IPS-20b (cell line): ENCODE measurements around the gene PLB1.

Source experiments
- H3K27ac ChIP-seq: one replicate; pipeline ENCODE4 v1.5.1; 2013; ENCODE audit warnings: low read length
- H3K27me3 ChIP-seq: 2 replicates; pipeline ENCODE4 v1.6.1; 2013; ENCODE audit warnings: mild to moderate bottlenecking, low read length, inconsistent platforms; ENCODE audit not compliant: insufficient read depth
- H3K36me3 ChIP-seq: 2 replicates; pipeline ENCODE4 v1.6.1; 2013; ENCODE audit warnings: low read depth, mild to moderate bottlenecking, inconsistent platforms, low read length, moderate library complexity; ENCODE audit not compliant: insufficient read depth
- H3K4me1 ChIP-seq: 2 replicates; pipeline ENCODE4 v1.6.1; 2013; ENCODE audit warnings: mild to moderate bottlenecking, control low read depth, inconsistent platforms, low read length, moderate library complexity; ENCODE audit not compliant: insufficient read depth
- H3K4me3 ChIP-seq: 2 replicates; pipeline ENCODE4 v1.5.1; 2013; ENCODE audit warnings: mild to moderate bottlenecking, low read length, inconsistent platforms
- H3K9ac ChIP-seq: 2 replicates; pipeline ENCODE4 v1.6.1; 2013; ENCODE audit warnings: low read depth, mild to moderate bottlenecking, inconsistent platforms, low read length, moderate library complexity
- H3K9me3 ChIP-seq: 2 replicates; pipeline ENCODE4 v1.6.1; 2013; ENCODE audit warnings: mild to moderate bottlenecking, low read depth, low read length, inconsistent platforms; ENCODE audit not compliant: insufficient read depth

Gene PLB1

GRCh38 chr2:28631514-28632206 lies 135.8 kb downstream of the PLB1 start:
- H3K4me1 ChIP-seq = no peaks in the 10 kb centered on the region
- no peaks in the 10 kb centered on the region for H3K9me3 ChIP-seq
- H3K9ac ChIP-seq = no peak overlapping the region
- H3K27ac ChIP-seq = no peak overlapping the region
- H3K27me3 ChIP-seq = no peaks in the 10 kb centered on the region
- no peaks in the 10 kb centered on the region for H3K36me3 ChIP-seq
- no peak overlapping the region for H3K4me3 ChIP-seq

- Histone ChIP-seq H3K9ac (no peak overlapping the region), H3K27ac (no peak overlapping the region), H3K4me1 (no peaks in the 10 kb centered on the region), H3K27me3 (no peaks in the 10 kb centered on the region), H3K9me3 (no peaks in the 10 kb centered on the region), H3K36me3 (no peaks in the 10 kb centered on the region), H3K4me3 (no peak overlapping the region)
These were observed 136.9 kb downstream of the PLB1 start for GRCh38 chr2:28632791-28633190.

GRCh38 chr2:28633204-28633603 lies 137.3 kb downstream of the PLB1 start:
- no peaks in the 10 kb centered on the region for H3K36me3 ChIP-seq
- H3K4me3 ChIP-seq = no peak overlapping the region
- H3K9ac ChIP-seq = no peak overlapping the region
- H3K4me1 ChIP-seq = no peaks in the 10 kb centered on the region
- no peak overlapping the region for H3K27ac ChIP-seq
- no peaks in the 10 kb centered on the region for H3K27me3 ChIP-seq
- no peaks in the 10 kb centered on the region for H3K9me3 ChIP-seq

- Histone ChIP-seq H3K27me3 (no peaks in the 10 kb centered on the region), H3K4me3 (no peak overlapping the region), H3K4me1 (no peaks in the 10 kb centered on the region), H3K9ac (no peak overlapping the region), H3K27ac (no peak overlapping the region), H3K36me3 (no peaks in the 10 kb centered on the region), H3K9me3 (no peaks in the 10 kb centered on the region)
These were observed 137.9 kb downstream of the PLB1 start for GRCh38 chr2:28633746-28634145.

- Histone ChIP-seq H3K36me3 (no peaks in the 10 kb centered on the region), H3K9ac (no peak overlapping the region), H3K27me3 (no peaks in the 10 kb centered on the region), H3K4me3 (no peak overlapping the region), H3K4me1 (no peaks in the 10 kb centered on the region), H3K27ac (no peak overlapping the region), H3K9me3 (no peaks in the 10 kb centered on the region)
These were observed 139.3 kb downstream of the PLB1 start for GRCh38 chr2:28635191-28635611.

GRCh38 chr2:28636491-28636890 lies 140.6 kb downstream of the PLB1 start:
- Histone ChIP-seq H3K27me3 (no peaks in the 10 kb centered on the region), H3K9me3 (no peaks in the 10 kb centered on the region), H3K27ac (no peak overlapping the region), H3K9ac (no peak overlapping the region), H3K4me1 (no peaks in the 10 kb centered on the region), H3K4me3 (no peak overlapping the region), H3K36me3 (no peaks in the 10 kb centered on the region)

GRCh38 chr2:28637066-28638047 lies 141.5 kb downstream of the PLB1 start:
- Histone ChIP-seq H3K9me3 (no peaks in the 10 kb centered on the region), H3K36me3 (no peaks in the 10 kb centered on the region), H3K4me1 (no peaks in the 10 kb centered on the region), H3K9ac (no peak overlapping the region), H3K27me3 (no peaks in the 10 kb centered on the region), H3K4me3 (no peak overlapping the region), H3K27ac (no peak overlapping the region)

- no peaks in the 10 kb centered on the region for H3K9me3 ChIP-seq
- no peaks in the 10 kb centered on the region for H3K4me1 ChIP-seq
- no peak overlapping the region for H3K27ac ChIP-seq
- H3K9ac ChIP-seq = no peak overlapping the region
- no peak overlapping the region for H3K4me3 ChIP-seq
- no peaks in the 10 kb centered on the region for H3K36me3 ChIP-seq
- H3K27me3 ChIP-seq = no peaks in the 10 kb centered on the region
These were observed 142.2 kb downstream of the PLB1 start for GRCh38 chr2:28638102-28638501.

GRCh38 chr2:28639092-28639691 lies 143.3 kb downstream of the PLB1 start:
- H3K36me3 ChIP-seq = no peaks in the 10 kb centered on the region
- no peak overlapping the region for H3K27ac ChIP-seq
- no peaks in the 10 kb centered on the region for H3K27me3 ChIP-seq
- no peaks in the 10 kb centered on the region for H3K9me3 ChIP-seq
- no peak overlapping the region for H3K4me3 ChIP-seq
- H3K9ac ChIP-seq = no peak overlapping the region
- H3K4me1 ChIP-seq = no peaks in the 10 kb centered on the region

- no peak overlapping the region for H3K27ac ChIP-seq
- no peaks in the 10 kb centered on the region for H3K27me3 ChIP-seq
- H3K4me3 ChIP-seq = no peak overlapping the region
- 0 out of 2 replicates have a peak, but pooled peaks cover 3% of the 10 kb centered on the region for H3K4me1 ChIP-seq
- no peaks in the 10 kb centered on the region for H3K9me3 ChIP-seq
- no peak overlapping the region for H3K9ac ChIP-seq
- H3K36me3 ChIP-seq = no peaks in the 10 kb centered on the region
These were observed 144.0 kb downstream of the PLB1 start for GRCh38 chr2:28639836-28640235.

GRCh38 chr2:28640260-28640907 lies 144.5 kb downstream of the PLB1 start:
- Histone ChIP-seq H3K4me1 (0 out of 2 replicates have a peak, but pooled peaks cover 3% of the 10 kb centered on the region), H3K9ac (no peak overlapping the region), H3K36me3 (no peaks in the 10 kb centered on the region), H3K9me3 (no peaks in the 10 kb centered on the region), H3K27ac (no peak overlapping the region), H3K27me3 (no peaks in the 10 kb centered on the region), H3K4me3 (no peak overlapping the region)
